ENCODE data around the gene SETX.

SETX gene

GRCh38 chr9:132239999-132240840, 114.6 kb downstream of the SETX start:
- DNase-seq (ENCODE audit: low read depth in 2 of 2), result no peak

GRCh38 chr9:132239518-132239917, 115.3 kb downstream of the SETX start:
- DNase-seq (ENCODE audit: low read depth in 2 of 2), result no peak

- no peak for DNase-seq (ENCODE audit: low read depth in 2 of 2)
Measured at GRCh38 chr9:132238992-132239391, 115.8 kb downstream of the SETX start.

- DNase-seq (ENCODE audit: low read depth in 2 of 2), result no peak
Measured at GRCh38 chr9:132238026-132238972, 116.5 kb downstream of the SETX start.

- DNase-seq (ENCODE audit: low read depth in 2 of 2), result no peak
Measured at GRCh38 chr9:132237481-132237880, 117.3 kb downstream of the SETX start.

- no peak for DNase-seq (ENCODE audit: low read depth in 2 of 2)
Measured at GRCh38 chr9:132236662-132237311, 118.0 kb downstream of the SETX start.

GRCh38 chr9:132235894-132236661, 118.7 kb downstream of the SETX start:
- no peak for DNase-seq (ENCODE audit: low read depth in 2 of 2)

- no peak for DNase-seq (ENCODE audit: low read depth in 2 of 2)
Measured at GRCh38 chr9:132235125-132235524, 119.7 kb downstream of the SETX start.

- no peak for DNase-seq (ENCODE audit: low read depth in 2 of 2)
Measured at GRCh38 chr9:132234535-132234934, 120.3 kb downstream of the SETX start.

- DNase-seq (ENCODE audit: low read depth in 2 of 2), result no peak
Measured at GRCh38 chr9:132233138-132233537, 121.6 kb downstream of the SETX start.

GRCh38 chr9:132232522-132232921, 122.3 kb downstream of the SETX start:
- DNase-seq (ENCODE audit: low read depth in 2 of 2), result no peak

- no peak for DNase-seq (ENCODE audit: low read depth in 2 of 2)
Measured at GRCh38 chr9:132231019-132231701, 123.6 kb downstream of the SETX start.

GRCh38 chr9:132230605-132231004, 124.2 kb downstream of the SETX start:
- no peak for DNase-seq (ENCODE audit: low read depth in 2 of 2)

GRCh38 chr9:132228062-132228461, 126.7 kb downstream of the SETX start:
- DNase-seq (ENCODE audit: low read depth in 2 of 2), result no peak

- no peak for DNase-seq (ENCODE audit: low read depth in 2 of 2)
Measured at GRCh38 chr9:132226571-132227430, 128.0 kb downstream of the SETX start.

GRCh38 chr9:132224645-132225044, 130.1 kb downstream of the SETX start:
- DNase-seq (ENCODE audit: low read depth in 2 of 2), result no peak

- no peak for DNase-seq (ENCODE audit: low read depth in 2 of 2)
Measured at GRCh38 chr9:132221941-132222340, 132.8 kb downstream of the SETX start.

GRCh38 chr9:132218208-132218607, 136.6 kb downstream of the SETX start:
- no peak for DNase-seq (ENCODE audit: low read depth in 2 of 2)

GRCh38 chr9:132216861-132217619, 137.7 kb downstream of the SETX start:
- DNase-seq (ENCODE audit: low read depth in 2 of 2), result no peak
